Esophagus muscularis mucosa (tissue), 4 donors: ENCODE measurements around the gene SPRR5. TPM values are rescaled to one million over a fixed set of nuclear protein-coding genes. Genes with fewer than 3 reads are reported as not detected.

Experiments used
- DNase-seq: peaks from one replicate; pipeline ENCODE4 v3.0.0-alpha.2; 2017; ENCODE audit errors: extremely low spot score
- H3K27ac ChIP-seq, 4 donors: fragments of 200-600 bp; sonication (generic); replicated peaks in 1 of 4; 1 replicate in 3 of 4; 2 replicates in 1 of 4; pipeline ENCODE4 v1.5.1; 2016 to 2019; ENCODE audit warnings: mild to moderate bottlenecking in 1 of 4
- H3K27me3 ChIP-seq, 4 donors: fragments of 200-600 bp; sonication (generic); one replicate each; pipeline versions ENCODE4 v1.5.1 to v1.6.0; 2016 to 2019
- H3K36me3 ChIP-seq, 4 donors: fragments of 200-600 bp; sonication (generic); one replicate each; pipeline ENCODE4 v1.5.1; 2016 to 2019
- H3K4me1 ChIP-seq, 4 donors: fragments of 200-600 bp; sonication (generic); one replicate each; pipeline ENCODE4 v1.5.1; 2016 to 2019
- H3K4me3 ChIP-seq, 4 donors: fragments of 200-600 bp; sonication (generic); 1 replicate in 2 of 4; 2 replicates in 2 of 4; pipeline ENCODE4 v1.5.1; 2016 to 2019; ENCODE audit warnings: mild to moderate bottlenecking in 4 of 4, moderate library complexity in 1 of 4
- H3K9me3 ChIP-seq, 4 donors: fragments of 200-600 bp; sonication (generic); 1 replicate in 3 of 4; 2 replicates in 1 of 4; pipeline ENCODE4 v1.5.1; 2016 to 2019
- EP300 ChIP-seq: sonication (generic); formaldehyde crosslinking; IDR thresholded peaks from one replicate; pipeline ENCODE4 v1.6.1; 2017; ENCODE audit warnings: antibody characterized with exemption
- POLR2A ChIP-seq: fragments of 450-650 bp; IDR thresholded peaks from one replicate; pipeline ENCODE4 v1.6.1; 2017; ENCODE audit warnings: antibody characterized with exemption, moderate library complexity, mild to moderate bottlenecking, low read depth
- POLR2AphosphoS5 ChIP-seq, 2 donors: sonication (generic); formaldehyde crosslinking; IDR thresholded peaks; one replicate each; pipeline ENCODE4 v1.6.1; 2017; ENCODE audit warnings: antibody characterized with exemption in 2 of 2
- WGBS: methylation state at CpG from one replicate; pipeline ENCODE4 v1.1.5; 2018; 5-methylcytosine and 5-hydroxymethylcytosine counted together
- intact Hi-C: fragments of 100-400 bp; cut with DNase I; formaldehyde crosslinking; loops from one replicate; pipeline ENCODE4 v1.15.1; 2023
- total RNA-seq, 4 donors: library from RNA; depleted of rRNA; stranded (reverse); fragments of >200 nt; gene quantifications; one replicate each; pipeline versions ENCODE4 v1.1.0 to v1.2.1, GENCODE V29; 2016
- TF ChIP-seq, protein P1 (sequence below), 3 experiments: fragments of 200-600 bp in 2 of 3; fragments of 450-650 bp in 1 of 3; sonication (generic) in 2 of 3; IDR thresholded peaks; one replicate each; pipeline ENCODE4 v1.5.1; 2017 to 2019; ENCODE audit warnings: antibody characterized with exemption in 3 of 3, mild to moderate bottlenecking in 2 of 3, moderate library complexity in 1 of 3

SPRR5 gene
- total RNA-seq, 4 donors from 2014 or later: not detected

GRCh38 chr1:152968248-152968647 is 21.2 kb downstream of the SPRR5 start:
- no peak for TF ChIP-seq POLR2AphosphoS5 (IDR thresholded peaks at IDR 0.05)
- TF ChIP-seq, protein P1, sequence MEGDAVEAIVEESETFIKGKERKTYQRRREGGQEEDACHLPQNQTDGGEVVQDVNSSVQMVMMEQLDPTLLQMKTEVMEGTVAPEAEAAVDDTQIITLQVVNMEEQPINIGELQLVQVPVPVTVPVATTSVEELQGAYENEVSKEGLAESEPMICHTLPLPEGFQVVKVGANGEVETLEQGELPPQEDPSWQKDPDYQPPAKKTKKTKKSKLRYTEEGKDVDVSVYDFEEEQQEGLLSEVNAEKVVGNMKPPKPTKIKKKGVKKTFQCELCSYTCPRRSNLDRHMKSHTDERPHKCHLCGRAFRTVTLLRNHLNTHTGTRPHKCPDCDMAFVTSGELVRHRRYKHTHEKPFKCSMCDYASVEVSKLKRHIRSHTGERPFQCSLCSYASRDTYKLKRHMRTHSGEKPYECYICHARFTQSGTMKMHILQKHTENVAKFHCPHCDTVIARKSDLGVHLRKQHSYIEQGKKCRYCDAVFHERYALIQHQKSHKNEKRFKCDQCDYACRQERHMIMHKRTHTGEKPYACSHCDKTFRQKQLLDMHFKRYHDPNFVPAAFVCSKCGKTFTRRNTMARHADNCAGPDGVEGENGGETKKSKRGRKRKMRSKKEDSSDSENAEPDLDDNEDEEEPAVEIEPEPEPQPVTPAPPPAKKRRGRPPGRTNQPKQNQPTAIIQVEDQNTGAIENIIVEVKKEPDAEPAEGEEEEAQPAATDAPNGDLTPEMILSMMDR (IDR thresholded peaks at IDR 0.05): no peak
- TF ChIP-seq EP300: no peak
- TF ChIP-seq POLR2A: no peak
- no peak overlapping the region for H3K4me3 ChIP-seq
- H3K9me3 ChIP-seq: no peaks in the 10 kb centered on the region
- 69% methylated on average over 2 of the region's 2 CpGs for WGBS
- intact Hi-C loops: no loop called here
- no peak for DNase-seq
- H3K4me1 ChIP-seq: no peaks in the 10 kb centered on the region
- H3K36me3 ChIP-seq: no peaks in the 10 kb centered on the region
- H3K27me3 ChIP-seq: no peaks in the 10 kb centered on the region
- no peak overlapping the region for H3K27ac ChIP-seq

- TF ChIP-seq, protein P1 (IDR thresholded peaks at IDR 0.05): no peak
- no peak for TF ChIP-seq POLR2AphosphoS5 (IDR thresholded peaks at IDR 0.05)
- TF ChIP-seq EP300: no peak
- TF ChIP-seq POLR2A: no peak
- Histone ChIP-seq H3K27me3 (no peaks in the 10 kb centered on the region), H3K36me3 (no peaks in the 10 kb centered on the region), H3K27ac (no peak overlapping the region), H3K9me3 (no peaks in the 10 kb centered on the region), H3K4me3 (no peak overlapping the region), H3K4me1 (no peaks in the 10 kb centered on the region)
- intact Hi-C loops: no loop called here
- peak; percentile 81 for DNase-seq
- 90% methylated on average over 2 of the region's 2 CpGs for WGBS
Measured at GRCh38 chr1:152969036-152969435, 22.0 kb downstream of the SPRR5 start.

- peak; percentile 64 for DNase-seq
- 86% methylated on average over 6 of the region's 6 CpGs for WGBS
- no peaks in the 10 kb centered on the region for H3K4me1 ChIP-seq
- H3K36me3 ChIP-seq: no peaks in the 10 kb centered on the region
- no peak for TF ChIP-seq POLR2A
- TF ChIP-seq POLR2AphosphoS5 (IDR thresholded peaks at IDR 0.05): no peak
- no peak for TF ChIP-seq EP300
- TF ChIP-seq, protein P1 (IDR thresholded peaks at IDR 0.05): no peak
- no peaks in the 10 kb centered on the region for H3K27me3 ChIP-seq
- no peak within 1 kb of the TSS for H3K27ac ChIP-seq
- intact Hi-C loops: no loop called here
- no peak within 1 kb of the TSS for H3K4me3 ChIP-seq
- H3K9me3 ChIP-seq: no peaks in the 10 kb centered on the region
Measured at GRCh38 chr1:152970495-152970894, 23.5 kb downstream of the SPRR5 start, which contains the start of gene SPRR4. Gene SPRR4, plus strand, starts transcription at chr1:152970648. Its CDS starts 1,243 bp downstream, at chr1:152971891.

- H3K27ac ChIP-seq: no peak overlapping the region
- intact Hi-C loops: no loop called here
- no peaks in the 10 kb centered on the region for H3K4me1 ChIP-seq
- 86% methylated on average over 4 of the region's 4 CpGs for WGBS
- TF ChIP-seq POLR2A (no peak), POLR2AphosphoS5 (IDR thresholded peaks at IDR 0.05) (no peak), EP300 (no peak)
- TF ChIP-seq, protein P1 (IDR thresholded peaks at IDR 0.05): no peak
- no peaks in the 10 kb centered on the region for H3K36me3 ChIP-seq
- no peaks in the 10 kb centered on the region for H3K9me3 ChIP-seq
- no peak overlapping the region for H3K4me3 ChIP-seq
- no peaks in the 10 kb centered on the region for H3K27me3 ChIP-seq
- DNase-seq: peak; percentile 92
Measured at GRCh38 chr1:152972196-152972886, 25.3 kb downstream of the SPRR5 start.

- H3K4me1 ChIP-seq: no peaks in the 10 kb centered on the region
- 78% methylated on average over 1 of the region's 1 CpG for WGBS
- no peaks in the 10 kb centered on the region for H3K36me3 ChIP-seq
- no peak for DNase-seq
- intact Hi-C loops: no loop called here
- H3K27me3 ChIP-seq: no peaks in the 10 kb centered on the region
- no peak overlapping the region for H3K4me3 ChIP-seq
- no peak for TF ChIP-seq POLR2A
- TF ChIP-seq POLR2AphosphoS5 (IDR thresholded peaks at IDR 0.05): no peak
- TF ChIP-seq, protein P1 (IDR thresholded peaks at IDR 0.05): no peak
- TF ChIP-seq EP300: no peak
- H3K9me3 ChIP-seq: no peaks in the 10 kb centered on the region
- H3K27ac ChIP-seq: no peak overlapping the region
Measured at GRCh38 chr1:152976688-152977087, 29.7 kb downstream of the SPRR5 start.
